ENCODE measurements around the gene DCAF11. TPM values are rescaled to one million over a fixed set of nuclear protein-coding genes. Genes with fewer than 3 reads are reported as not detected.

DCAF11 gene
- total and polyA plus RNA-seq, 10 donors: 28.7 to 110 (median 76.7) TPM

DNA sequence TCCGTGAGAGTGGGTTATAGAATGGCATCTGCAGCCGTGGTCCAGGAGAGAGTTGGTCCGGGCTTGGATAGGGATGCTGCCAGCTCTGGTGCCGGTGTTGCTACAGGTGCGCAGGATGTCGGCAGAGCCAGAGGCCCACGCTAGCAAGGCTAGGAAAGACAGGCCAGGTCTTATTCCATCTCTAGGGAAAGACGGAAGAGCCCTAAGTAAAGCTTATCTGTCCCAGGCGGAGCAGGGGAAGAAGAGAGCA, 20.9 kb downstream of the DCAF11 start:
- Histone ChIP-seq H3K27me3 (replicated peaks in 1 of 7) (no peaks in the 10 kb centered on the region), H3K4me1 (peaks cover 44 to 87% (median 68%) of the 10 kb centered on the region in 6 donors), H3K36me3 (peaks cover 3 to 36% (median 25%) of the 10 kb centered on the region in 6 donors), H3K27ac (peak overlapping the region; percentile 92 to 99 (median 97)), H3K9me3 (no peaks in the 10 kb centered on the region), H3K4me3 (peak overlapping the region; percentile 72 to 98 (median 92))
- no peak for TF ChIP-seq POLR2A (IDR thresholded peaks at IDR 0.05)
- TF ChIP-seq, protein P1, sequence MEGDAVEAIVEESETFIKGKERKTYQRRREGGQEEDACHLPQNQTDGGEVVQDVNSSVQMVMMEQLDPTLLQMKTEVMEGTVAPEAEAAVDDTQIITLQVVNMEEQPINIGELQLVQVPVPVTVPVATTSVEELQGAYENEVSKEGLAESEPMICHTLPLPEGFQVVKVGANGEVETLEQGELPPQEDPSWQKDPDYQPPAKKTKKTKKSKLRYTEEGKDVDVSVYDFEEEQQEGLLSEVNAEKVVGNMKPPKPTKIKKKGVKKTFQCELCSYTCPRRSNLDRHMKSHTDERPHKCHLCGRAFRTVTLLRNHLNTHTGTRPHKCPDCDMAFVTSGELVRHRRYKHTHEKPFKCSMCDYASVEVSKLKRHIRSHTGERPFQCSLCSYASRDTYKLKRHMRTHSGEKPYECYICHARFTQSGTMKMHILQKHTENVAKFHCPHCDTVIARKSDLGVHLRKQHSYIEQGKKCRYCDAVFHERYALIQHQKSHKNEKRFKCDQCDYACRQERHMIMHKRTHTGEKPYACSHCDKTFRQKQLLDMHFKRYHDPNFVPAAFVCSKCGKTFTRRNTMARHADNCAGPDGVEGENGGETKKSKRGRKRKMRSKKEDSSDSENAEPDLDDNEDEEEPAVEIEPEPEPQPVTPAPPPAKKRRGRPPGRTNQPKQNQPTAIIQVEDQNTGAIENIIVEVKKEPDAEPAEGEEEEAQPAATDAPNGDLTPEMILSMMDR (IDR thresholded peaks at IDR 0.05 in 8 of 11, conservative IDR thresholded peaks at IDR 0.05 in 3 of 11): no peak
- TF ChIP-seq POLR2AphosphoS5 (IDR thresholded peaks at IDR 0.05): no peak
- 7 to 13% (median 12%) methylated on average over 9 of the region's 9 CpGs for WGBS, 5 donors
- intact Hi-C loops (cut with DNase I; ENCODE audit: low total_unique reads): no loop called here
- DNase-seq: no peak

DNA sequence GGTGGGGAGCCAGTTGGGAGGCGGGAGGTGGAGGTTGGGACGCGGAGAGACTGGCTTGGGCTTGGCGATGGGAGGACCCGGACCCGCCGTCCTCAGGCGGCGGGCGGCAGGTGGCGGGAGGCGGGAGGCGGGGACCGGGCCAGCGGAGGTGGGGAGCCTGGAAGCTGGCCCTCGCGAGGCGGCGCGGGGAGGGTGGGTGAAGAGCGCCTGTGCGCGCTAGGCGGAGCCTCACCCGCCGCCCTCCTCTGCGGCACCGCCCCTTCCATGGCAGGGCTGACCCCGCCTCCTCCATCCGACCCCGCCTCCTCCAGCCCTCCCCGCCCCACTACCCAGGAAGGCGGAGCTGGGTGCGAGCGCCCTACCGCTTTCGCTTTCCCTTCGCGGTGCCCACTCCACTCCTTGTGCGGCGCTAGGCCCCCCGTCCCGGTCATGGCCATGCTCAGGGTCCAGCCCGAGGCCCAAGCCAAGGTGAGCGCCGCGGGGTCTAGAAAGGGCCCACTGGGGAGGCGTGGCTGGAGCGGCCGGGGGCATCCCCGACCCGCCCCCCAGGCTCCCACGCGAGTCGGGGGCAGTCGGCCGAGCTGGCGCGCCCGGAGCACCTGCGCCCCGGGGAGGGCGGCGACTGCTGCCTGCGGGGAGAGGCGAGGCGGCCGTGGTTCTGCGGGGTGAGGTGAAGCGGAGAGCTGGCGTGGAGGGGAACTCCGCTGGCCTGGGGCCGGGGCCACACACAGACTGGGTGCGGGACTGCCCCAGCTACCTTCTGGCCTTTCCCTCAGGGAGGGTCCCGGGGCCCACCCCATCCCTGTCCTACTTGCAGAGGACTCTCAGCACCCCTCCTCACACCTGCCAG, 21.5 kb downstream of the DCAF11 start, which contains the start of gene PSME1:
Gene PSME1 (plus strand): TSS at position 361 of the 850 bp plus-strand sequence. CDS start 69 bp downstream, at position 430.
- Histone ChIP-seq H3K36me3 (peaks cover 3 to 36% (median 25%) of the 10 kb centered on the region in 6 donors), H3K27me3 (replicated peaks in 1 of 7) (no peaks in the 10 kb centered on the region), H3K4me1 (peaks cover 40 to 87% (median 66%) of the 10 kb centered on the region in 6 donors), H3K27ac (peak within 1 kb of the TSS; percentile 92 to 99 (median 97)), H3K9me3 (no peaks in the 10 kb centered on the region), H3K4me3 (peak within 1 kb of the TSS; percentile 72 to 98 (median 92))
- peak; percentile 99 for DNase-seq
- 0 to 1% (median 1%) methylated on average over 45 to 75 of the region's 75 CpGs for WGBS, 5 donors
- TF ChIP-seq POLR2AphosphoS5 (IDR thresholded peaks at IDR 0.05) (peak; percentile 91 to 94 (median 94)), POLR2A (IDR thresholded peaks at IDR 0.05) (peak in 1 of 3 donors; percentile 44)
- TF ChIP-seq, protein P1 (IDR thresholded peaks at IDR 0.05 in 8 of 11, conservative IDR thresholded peaks at IDR 0.05 in 3 of 11): peak in 6 of 11 experiments; percentile 15 to 63 (median 29)
- intact Hi-C loops (cut with DNase I; ENCODE audit: low total_unique reads): no loop called here

DNA sequence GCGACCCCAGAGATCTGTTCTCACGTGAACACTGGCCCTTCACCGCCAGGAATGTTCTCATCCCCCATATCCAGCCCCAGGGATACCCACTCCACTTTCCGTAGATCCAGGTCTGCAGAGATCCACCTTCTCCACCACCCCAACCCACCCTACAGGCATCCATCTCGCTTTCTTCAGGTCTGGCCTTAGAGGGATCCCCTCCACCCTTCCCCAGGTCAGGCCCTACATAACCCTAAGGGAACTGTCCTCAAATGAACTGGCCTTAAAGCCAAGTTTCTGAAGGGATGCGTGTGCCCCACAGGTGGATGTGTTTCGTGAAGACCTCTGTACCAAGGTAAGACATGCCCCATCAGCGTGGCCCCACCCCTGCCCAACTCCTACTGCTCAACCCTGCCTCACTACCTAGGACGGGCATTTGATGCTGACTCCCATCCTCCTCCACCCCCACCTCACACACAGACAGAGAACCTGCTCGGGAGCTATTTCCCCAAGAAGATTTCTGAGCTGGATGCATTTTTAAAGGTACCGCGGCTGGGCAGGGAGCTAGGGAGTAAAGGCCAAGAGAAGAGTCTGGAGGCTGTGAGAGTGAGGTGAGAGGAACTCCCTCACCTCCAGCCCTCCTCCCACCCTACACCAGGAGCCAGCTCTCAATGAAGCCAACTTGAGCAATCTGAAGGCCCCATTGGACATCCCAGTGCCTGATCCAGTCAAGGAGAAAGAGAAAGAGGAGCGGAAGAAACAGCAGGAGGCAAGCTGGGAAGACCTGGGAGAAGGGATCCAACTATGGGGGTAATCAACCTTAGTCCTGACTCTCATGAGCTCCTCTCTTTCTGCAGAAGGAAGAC, 22.3 kb downstream of the DCAF11 start:
- Histone ChIP-seq H3K27me3 (replicated peaks in 1 of 7) (no peaks in the 10 kb centered on the region), H3K27ac (peak overlapping the region; percentile 92 to 99 (median 97)), H3K9me3 (no peaks in the 10 kb centered on the region), H3K36me3 (peaks cover 3 to 36% (median 25%) of the 10 kb centered on the region in 6 donors), H3K4me1 (peaks cover 40 to 82% (median 63%) of the 10 kb centered on the region in 6 donors), H3K4me3 (peak overlapping the region; percentile 72 to 98 (median 92))
- 28 to 44% (median 32%) methylated on average over 13 of the region's 13 CpGs for WGBS, 5 donors
- intact Hi-C loops (cut with DNase I; ENCODE audit: low total_unique reads): no loop called here
- no peak for TF ChIP-seq POLR2AphosphoS5 (IDR thresholded peaks at IDR 0.05)
- TF ChIP-seq, protein P1 (IDR thresholded peaks at IDR 0.05 in 8 of 11, conservative IDR thresholded peaks at IDR 0.05 in 3 of 11): no peak
- TF ChIP-seq POLR2A (IDR thresholded peaks at IDR 0.05): no peak
- DNase-seq: peak; percentile 76
